WTC11 (cell line): ENCODE results near the gene NLGN4X. TPM values are rescaled to one million over a fixed set of nuclear protein-coding genes. Genes with fewer than 3 reads are reported as not detected.

Experiments
- ATAC-seq: fragments of 200-7000 bp; cut with Tn5 transposase; 2 replicates; pipeline ENCODE4 v1.10.0; 2021; ENCODE audit warnings: mild to moderate bottlenecking, moderate library complexity
- CTCF ChIA-PET: fragments of 300-600 bp; sonication (Branson Sonifier 250); formaldehyde crosslinking; loops from one replicate; lab custom pipeline; 2021; ENCODE audit warnings: antibody characterized with exemption; lab: Charles Lee
- POLR2A ChIA-PET: fragments of 350-600 bp; sonication (Branson Sonifier 250); formaldehyde crosslinking; loops from one replicate; lab custom pipeline; 2021; ENCODE audit warnings: antibody characterized with exemption; lab: Charles Lee
- DNase-seq: peaks from one replicate; pipeline ENCODE4 v3.0.0; 2021; ENCODE audit warnings: low spot score
- H3K27ac Mint-ChIP-seq: 2 replicates; pipeline ENCODE4 v1.8.0; 2021; ENCODE audit warnings: mixed read lengths
- H3K27me3 Mint-ChIP-seq: 2 replicates; pipeline ENCODE4 v1.8.0; 2021; ENCODE audit warnings: low read depth, mild to moderate bottlenecking, moderate library complexity, mixed read lengths
- H3K36me3 Mint-ChIP-seq: 2 replicates; pipeline ENCODE4 v1.8.0; 2021; ENCODE audit warnings: mixed read lengths
- H3K4me1 Mint-ChIP-seq: 2 replicates; pipeline ENCODE4 v1.8.0; 2022; ENCODE audit warnings: mixed read lengths
- H3K4me3 Mint-ChIP-seq: 2 replicates; pipeline ENCODE4 v1.8.0; 2021; ENCODE audit warnings: mild to moderate bottlenecking, moderate library complexity, mixed read lengths
- H3K9me3 Mint-ChIP-seq: 2 replicates; pipeline ENCODE4 v1.8.0; 2021; ENCODE audit warnings: mixed read lengths
- CREM ChIP-seq: sonication (generic); formaldehyde crosslinking; IDR thresholded peaks from 2 replicates; pipeline ENCODE4 v1.8.1; 2022; ENCODE audit warnings: mild to moderate bottlenecking, missing genetic modification reagents, moderate library complexity
- FOXJ3 ChIP-seq: sonication (generic); formaldehyde crosslinking; IDR thresholded peaks from 2 replicates; pipeline ENCODE4 v1.9.0; 2021; ENCODE audit warnings: missing genetic modification reagents, mild to moderate bottlenecking, borderline replicate concordance
- PRRX2 ChIP-seq: fragments of 250-450 bp; sonication (Bioruptor Pico); IDR thresholded peaks from 2 replicates; pipeline ENCODE4 v1.8.0; 2021; ENCODE audit warnings: mild to moderate bottlenecking
- total RNA-seq: library from RNA; stranded (reverse); gene quantifications from 3 replicates; pipeline ENCODE4 v1.2.3, GENCODE V29; 2021
- TF ChIP-seq, protein P1 (sequence below): fragments of 250-450 bp; sonication (Bioruptor Pico); IDR thresholded peaks from 2 replicates; pipeline ENCODE4 v1.9.0; 2021; ENCODE audit warnings: mild to moderate bottlenecking
- TF ChIP-seq, protein P2 (sequence below): fragments of 250-450 bp; sonication (Bioruptor Pico); IDR thresholded peaks from 2 replicates; pipeline ENCODE4 v1.9.0; 2021; ENCODE audit warnings: moderate library complexity, mild to moderate bottlenecking, inconsistent platforms, borderline replicate concordance
- TF ChIP-seq, protein P3 (sequence below): sonication (generic); formaldehyde crosslinking; IDR thresholded peaks from 2 replicates; pipeline ENCODE4 v1.8.1; 2022; ENCODE audit warnings: mild to moderate bottlenecking, moderate library complexity, missing genetic modification reagents
- TF ChIP-seq, protein P4 (sequence below): fragments of 200-600 bp; IDR thresholded peaks from 2 replicates; pipeline ENCODE4 v1.8.0; 2022; ENCODE audit warnings: antibody characterized with exemption
- TF ChIP-seq, protein P5 (sequence below): sonication (generic); formaldehyde crosslinking; IDR thresholded peaks from 2 replicates; pipeline ENCODE4 v1.8.1; 2022; ENCODE audit warnings: mild to moderate bottlenecking, missing genetic modification reagents, moderate library complexity, borderline replicate concordance

NLGN4X gene
- total RNA-seq, 1 experiment from 2014 or later = 53.8 TPM

DNA sequence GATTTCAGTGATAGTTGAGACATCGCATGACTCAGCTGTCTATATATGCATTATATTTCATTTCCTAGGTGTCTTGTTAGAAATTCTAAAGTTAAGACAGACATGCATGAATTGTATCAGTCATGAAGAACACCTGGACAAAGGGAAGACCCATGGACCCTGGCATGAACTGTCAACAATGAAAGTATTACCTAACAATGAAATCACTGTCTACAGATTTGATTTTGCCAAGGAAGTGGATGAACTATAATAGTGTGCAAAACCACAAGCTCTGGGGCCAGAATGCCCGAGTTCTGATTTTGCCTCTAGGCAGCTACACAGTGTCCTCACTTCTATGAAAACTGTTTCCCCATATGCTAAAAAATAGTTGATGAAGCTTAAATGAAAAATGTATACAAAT, 386.1 kb downstream of the NLGN4X start:
- no peaks in the 10 kb centered on the region for H3K27me3 Mint-ChIP-seq
- ATAC-seq = no peak
- TF ChIP-seq, protein P1, sequence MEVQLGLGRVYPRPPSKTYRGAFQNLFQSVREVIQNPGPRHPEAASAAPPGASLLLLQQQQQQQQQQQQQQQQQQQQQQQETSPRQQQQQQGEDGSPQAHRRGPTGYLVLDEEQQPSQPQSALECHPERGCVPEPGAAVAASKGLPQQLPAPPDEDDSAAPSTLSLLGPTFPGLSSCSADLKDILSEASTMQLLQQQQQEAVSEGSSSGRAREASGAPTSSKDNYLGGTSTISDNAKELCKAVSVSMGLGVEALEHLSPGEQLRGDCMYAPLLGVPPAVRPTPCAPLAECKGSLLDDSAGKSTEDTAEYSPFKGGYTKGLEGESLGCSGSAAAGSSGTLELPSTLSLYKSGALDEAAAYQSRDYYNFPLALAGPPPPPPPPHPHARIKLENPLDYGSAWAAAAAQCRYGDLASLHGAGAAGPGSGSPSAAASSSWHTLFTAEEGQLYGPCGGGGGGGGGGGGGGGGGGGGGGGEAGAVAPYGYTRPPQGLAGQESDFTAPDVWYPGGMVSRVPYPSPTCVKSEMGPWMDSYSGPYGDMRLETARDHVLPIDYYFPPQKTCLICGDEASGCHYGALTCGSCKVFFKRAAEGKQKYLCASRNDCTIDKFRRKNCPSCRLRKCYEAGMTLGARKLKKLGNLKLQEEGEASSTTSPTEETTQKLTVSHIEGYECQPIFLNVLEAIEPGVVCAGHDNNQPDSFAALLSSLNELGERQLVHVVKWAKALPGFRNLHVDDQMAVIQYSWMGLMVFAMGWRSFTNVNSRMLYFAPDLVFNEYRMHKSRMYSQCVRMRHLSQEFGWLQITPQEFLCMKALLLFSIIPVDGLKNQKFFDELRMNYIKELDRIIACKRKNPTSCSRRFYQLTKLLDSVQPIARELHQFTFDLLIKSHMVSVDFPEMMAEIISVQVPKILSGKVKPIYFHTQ (CRISPR knock-in tag) = no peak
- TF ChIP-seq, protein P2, sequence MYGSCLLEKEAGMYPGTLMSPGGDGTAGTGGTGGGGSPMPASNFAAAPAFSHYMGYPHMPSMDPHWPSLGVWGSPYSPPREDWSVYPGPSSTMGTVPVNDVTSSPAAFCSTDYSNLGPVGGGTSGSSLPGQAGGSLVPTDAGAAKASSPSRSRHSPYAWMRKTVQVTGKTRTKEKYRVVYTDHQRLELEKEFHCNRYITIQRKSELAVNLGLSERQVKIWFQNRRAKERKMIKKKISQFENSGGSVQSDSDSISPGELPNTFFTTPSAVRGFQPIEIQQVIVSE (CRISPR knock-in tag) = no peak
- TF ChIP-seq PRRX2 = no peak
- TF ChIP-seq, protein P3, sequence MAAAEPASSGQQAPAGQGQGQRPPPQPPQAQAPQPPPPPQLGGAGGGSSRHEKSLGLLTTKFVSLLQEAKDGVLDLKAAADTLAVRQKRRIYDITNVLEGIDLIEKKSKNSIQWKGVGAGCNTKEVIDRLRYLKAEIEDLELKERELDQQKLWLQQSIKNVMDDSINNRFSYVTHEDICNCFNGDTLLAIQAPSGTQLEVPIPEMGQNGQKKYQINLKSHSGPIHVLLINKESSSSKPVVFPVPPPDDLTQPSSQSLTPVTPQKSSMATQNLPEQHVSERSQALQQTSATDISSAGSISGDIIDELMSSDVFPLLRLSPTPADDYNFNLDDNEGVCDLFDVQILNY (CRISPR knock-in tag) = no peak
- TF ChIP-seq, protein P4, sequence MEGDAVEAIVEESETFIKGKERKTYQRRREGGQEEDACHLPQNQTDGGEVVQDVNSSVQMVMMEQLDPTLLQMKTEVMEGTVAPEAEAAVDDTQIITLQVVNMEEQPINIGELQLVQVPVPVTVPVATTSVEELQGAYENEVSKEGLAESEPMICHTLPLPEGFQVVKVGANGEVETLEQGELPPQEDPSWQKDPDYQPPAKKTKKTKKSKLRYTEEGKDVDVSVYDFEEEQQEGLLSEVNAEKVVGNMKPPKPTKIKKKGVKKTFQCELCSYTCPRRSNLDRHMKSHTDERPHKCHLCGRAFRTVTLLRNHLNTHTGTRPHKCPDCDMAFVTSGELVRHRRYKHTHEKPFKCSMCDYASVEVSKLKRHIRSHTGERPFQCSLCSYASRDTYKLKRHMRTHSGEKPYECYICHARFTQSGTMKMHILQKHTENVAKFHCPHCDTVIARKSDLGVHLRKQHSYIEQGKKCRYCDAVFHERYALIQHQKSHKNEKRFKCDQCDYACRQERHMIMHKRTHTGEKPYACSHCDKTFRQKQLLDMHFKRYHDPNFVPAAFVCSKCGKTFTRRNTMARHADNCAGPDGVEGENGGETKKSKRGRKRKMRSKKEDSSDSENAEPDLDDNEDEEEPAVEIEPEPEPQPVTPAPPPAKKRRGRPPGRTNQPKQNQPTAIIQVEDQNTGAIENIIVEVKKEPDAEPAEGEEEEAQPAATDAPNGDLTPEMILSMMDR = no peak
- TF ChIP-seq, protein P5, sequence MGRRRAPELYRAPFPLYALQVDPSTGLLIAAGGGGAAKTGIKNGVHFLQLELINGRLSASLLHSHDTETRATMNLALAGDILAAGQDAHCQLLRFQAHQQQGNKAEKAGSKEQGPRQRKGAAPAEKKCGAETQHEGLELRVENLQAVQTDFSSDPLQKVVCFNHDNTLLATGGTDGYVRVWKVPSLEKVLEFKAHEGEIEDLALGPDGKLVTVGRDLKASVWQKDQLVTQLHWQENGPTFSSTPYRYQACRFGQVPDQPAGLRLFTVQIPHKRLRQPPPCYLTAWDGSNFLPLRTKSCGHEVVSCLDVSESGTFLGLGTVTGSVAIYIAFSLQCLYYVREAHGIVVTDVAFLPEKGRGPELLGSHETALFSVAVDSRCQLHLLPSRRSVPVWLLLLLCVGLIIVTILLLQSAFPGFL (CRISPR knock-in tag) = no peak
- TF ChIP-seq FOXJ3 = no peak
- no peak for TF ChIP-seq CREM (CRISPR knock-in tag)
- no peaks in the 10 kb centered on the region for H3K9me3 Mint-ChIP-seq
- no peak for DNase-seq
- no peaks in the 10 kb centered on the region for H3K4me1 Mint-ChIP-seq
- H3K27ac Mint-ChIP-seq = no peak overlapping the region
- H3K36me3 Mint-ChIP-seq = no peaks in the 10 kb centered on the region
- POLR2A ChIA-PET = no interaction called here
- no peak overlapping the region for H3K4me3 Mint-ChIP-seq
- CTCF ChIA-PET = no interaction called here
